HL-60 (cell line): Measurements from ENCODE around the gene ID1.
"Not testable (repeated sequence)": the region's sequence is repeated elsewhere in the genome, so short reads cannot be mapped to it uniquely, and the experiment has no call there.

Source experiments
- DNase-seq, 2 experiments: peaks; one replicate each; pipeline ENCODE4 v3.0.0-alpha.2; 2010 to 2020; ENCODE audit warnings: low read depth in 1 of 2, low spot score in 1 of 2
- H3K27ac ChIP-seq: fragments of 250-450 bp; sonication (Bioruptor Pico); replicated peaks from 2 replicates; pipeline ENCODE4 v1.5.1; 2020; ENCODE audit warnings: mild to moderate bottlenecking, moderate library complexity
- H3K27me3 ChIP-seq: fragments of 250-450 bp; sonication (Bioruptor Pico); 2 replicates; pipeline ENCODE4 v1.5.1; 2021; ENCODE audit warnings: mild to moderate bottlenecking, moderate library complexity; ENCODE audit not compliant: insufficient read depth, poor library complexity, severe bottlenecking
- H3K4me3 ChIP-seq: replicated peaks from 2 replicates; pipeline ENCODE4 v1.5.1; 2011; ENCODE audit warnings: mild to moderate bottlenecking, control low read depth, low read length; ENCODE audit not compliant: insufficient read depth
- CTCF ChIP-seq: IDR thresholded peaks from one replicate; pipeline ENCODE4 v1.5.1; 2011; ENCODE audit warnings: low read length, control low read depth, inconsistent platforms; ENCODE audit not compliant: insufficient read depth
- GABPA ChIP-seq: IDR thresholded peaks from 2 replicates; pipeline ENCODE4 v1.6.1; 2012; ENCODE audit warnings: low read depth
- POLR2AphosphoS5 ChIP-seq: IDR thresholded peaks from 2 replicates; pipeline ENCODE4 v1.6.1; 2012; ENCODE audit warnings: low read depth
- REST ChIP-seq: IDR thresholded peaks from 2 replicates; pipeline ENCODE4 v1.6.1; 2012; ENCODE audit warnings: low read depth; ENCODE audit not compliant: insufficient replicate concordance
- SPI1 ChIP-seq: IDR thresholded peaks from 2 replicates; pipeline ENCODE4 v1.6.1; 2012; ENCODE audit warnings: low read depth, mild to moderate bottlenecking, borderline replicate concordance

ID1 gene

GRCh38 chr20:31620246-31620645, 15.2 kb downstream of the ID1 start:
- H3K4me3 ChIP-seq: no peak overlapping the region
- DNase-seq: no peak
- H3K27me3 ChIP-seq: no peaks in the 10 kb centered on the region
- no peak overlapping the region for H3K27ac ChIP-seq
- TF ChIP-seq GABPA: no peak
- TF ChIP-seq REST: no peak
- TF ChIP-seq CTCF: no peak
- no peak for TF ChIP-seq POLR2AphosphoS5
- TF ChIP-seq SPI1: no peak

DNA sequence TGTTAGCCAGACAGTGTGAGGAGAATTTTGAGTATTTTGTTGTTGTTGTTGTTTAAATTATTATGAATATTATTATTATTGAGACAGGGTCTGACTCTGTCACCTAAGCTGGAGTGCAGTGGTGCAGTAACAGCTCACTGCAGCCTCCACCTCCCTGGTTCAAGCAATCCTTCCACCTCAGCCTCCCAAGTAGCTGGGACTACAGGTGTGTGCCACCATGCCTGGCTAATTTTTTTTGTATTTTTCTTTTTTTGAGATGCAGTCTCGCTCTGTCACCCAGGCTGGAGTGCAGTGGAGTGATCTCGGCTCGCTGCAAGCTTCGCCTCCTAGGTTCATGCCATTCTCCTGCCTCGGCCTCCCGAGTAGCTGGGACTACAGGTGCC, 18.0 kb downstream of the ID1 start:
- not testable (repeated sequence) for H3K4me3 ChIP-seq, DNase-seq, H3K27me3 ChIP-seq, H3K27ac ChIP-seq

DNA sequence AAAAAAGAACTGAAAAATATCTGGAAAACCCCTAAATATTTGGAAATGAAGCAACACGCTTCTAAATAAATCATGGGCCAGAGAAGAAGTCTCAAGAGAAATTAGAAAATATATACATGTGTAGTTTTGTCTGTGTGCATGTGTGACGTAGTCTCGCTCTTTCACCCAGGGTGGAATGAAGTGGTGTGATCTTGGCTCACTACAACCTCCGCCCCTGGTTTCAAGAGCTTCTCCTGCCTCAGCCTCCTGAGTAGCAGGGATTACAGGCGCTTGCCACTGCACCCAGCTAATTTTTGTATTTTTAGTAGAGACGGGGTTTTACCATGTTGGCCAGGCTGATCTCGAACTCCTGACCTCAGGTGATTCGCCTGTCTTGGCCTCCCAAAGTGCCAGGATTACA, 21.4 kb downstream of the ID1 start:
- not testable (repeated sequence) for H3K27ac ChIP-seq, H3K27me3 ChIP-seq, H3K4me3 ChIP-seq, DNase-seq

DNA sequence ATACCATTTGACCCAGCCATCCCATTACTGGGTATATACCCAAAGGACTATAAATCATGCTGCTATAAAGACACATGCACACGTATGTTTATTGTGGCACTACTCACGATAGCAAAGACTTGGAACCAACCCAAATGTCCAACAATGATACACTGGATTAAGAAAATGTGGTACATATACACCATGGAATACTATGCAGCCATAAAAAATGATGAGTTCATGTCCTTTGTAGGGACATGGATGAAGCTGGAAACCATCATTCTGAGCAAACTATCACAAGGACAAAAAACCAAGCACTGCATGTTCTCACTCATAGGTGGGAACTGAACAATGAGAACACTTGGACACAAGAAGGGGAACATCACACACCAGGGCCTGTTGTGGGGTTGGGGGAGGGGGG, 23.0 kb downstream of the ID1 start:
- DNase-seq, H3K4me3 ChIP-seq: not testable (repeated sequence)

GRCh38 chr20:31630187-31630790, 25.2 kb downstream of the ID1 start:
- no peak overlapping the region for H3K27ac ChIP-seq
- TF ChIP-seq GABPA (no peak), REST (no peak), SPI1 (no peak), CTCF (no peak), POLR2AphosphoS5 (no peak)
- peak in 1 of 2 experiments; percentile 73 for DNase-seq
- no peak overlapping the region for H3K4me3 ChIP-seq
- no peaks in the 10 kb centered on the region for H3K27me3 ChIP-seq

More for the DNA sequence above, 23.0 kb downstream of the ID1 start:
- H3K27me3 ChIP-seq, H3K27ac ChIP-seq: not testable (repeated sequence)
